Measurements from ENCODE around the gene UMOD. TPM values are rescaled to one million over a fixed set of nuclear protein-coding genes. Genes with fewer than 3 reads are reported as not detected.

Gene UMOD
- not detected in 5 replicates for total RNA-seq (2022; extraction: Qiagen RNA extraction; ENCODE audit: low read depth)

DNA sequence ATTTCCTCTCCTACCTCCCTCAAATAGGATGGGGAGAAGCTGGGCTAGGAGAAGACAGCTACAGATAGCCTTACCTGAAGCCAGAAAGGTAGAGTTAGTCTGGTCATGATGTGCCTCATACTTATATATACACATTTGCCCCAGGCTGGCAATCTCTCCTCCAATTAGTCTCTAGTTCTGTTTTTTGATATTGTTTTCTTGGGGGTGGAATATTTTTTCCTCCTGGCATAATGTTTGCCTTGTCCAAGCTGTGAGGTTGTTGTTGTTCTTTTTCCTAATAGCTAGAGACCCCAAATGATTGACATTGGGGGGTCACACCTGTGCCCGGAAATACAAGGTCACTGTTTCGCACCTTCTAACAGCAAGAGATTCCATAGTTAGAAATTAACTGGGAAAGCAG is at the start of gene UMOD:
TSS of gene UMOD (minus strand) at position 101 of the 400 bp plus-strand sequence. CDS start 1,978 bp downstream, outside the sequence.

GRCh38 chr16:20327444-20328041 is 25.0 kb downstream of the UMOD start, which contains the start of gene GP2:
Gene GP2, minus strand, starts transcription at chr16:20327513. Its CDS starts 1,082 bp downstream, at chr16:20326431.

Other genes with a start within 250 kb of the UMOD start
- gene GP2, start 25.2 kb downstream of the UMOD start, total RNA-seq (2022; extraction: Qiagen RNA extraction; ENCODE audit: low read depth): not detected in 5 replicates
- gene PDILT, start 52.0 kb upstream of the UMOD start, total RNA-seq (2022; extraction: Qiagen RNA extraction; ENCODE audit: low read depth): not detected in 5 replicates
- not detected in 5 replicates for gene ACSM5, start 56.8 kb upstream of the UMOD start, total RNA-seq (2022; extraction: Qiagen RNA extraction; ENCODE audit: low read depth)
- not detected in 5 replicates for gene ACSM2A, start 98.8 kb upstream of the UMOD start, total RNA-seq (2022; extraction: Qiagen RNA extraction; ENCODE audit: low read depth)
- gene ACSM2B, start 223.7 kb upstream of the UMOD start, total RNA-seq (2022; extraction: Qiagen RNA extraction; ENCODE audit: low read depth): not detected in 5 replicates